ENCODE data around the gene ZNF155. TPM values are rescaled to one million over a fixed set of nuclear protein-coding genes. Genes with fewer than 3 reads are reported as not detected.

ZNF155 gene
- 1 to 10 TPM; 1.5 to 7.8 (median 6.9) TPM for total RNA-seq
- polyA plus RNA-seq, result 1 to 10 TPM; 4.3 to 9.1 TPM
- long read RNA-seq, donor 1, partial matches to known transcripts, result 0 of 6 reads
- long read RNA-seq, donor 1, other reads (novel, unspliced or antisense), result 4 of 6 reads
- long read RNA-seq, donor 2, partial matches to known transcripts, result 0 of 5 reads
- long read RNA-seq, donor 2, other reads (novel, unspliced or antisense), result 1 of 5 reads
- long read RNA-seq, donor 3, transcript ZNF155-201 (5 exons, 2,596 nt), result major isoform, 10 of 17 reads
- long read RNA-seq, donor 3, partial matches to known transcripts, result 0 of 17 reads
- long read RNA-seq, donor 3, other reads (novel, unspliced or antisense), result 5 of 17 reads

DNA sequence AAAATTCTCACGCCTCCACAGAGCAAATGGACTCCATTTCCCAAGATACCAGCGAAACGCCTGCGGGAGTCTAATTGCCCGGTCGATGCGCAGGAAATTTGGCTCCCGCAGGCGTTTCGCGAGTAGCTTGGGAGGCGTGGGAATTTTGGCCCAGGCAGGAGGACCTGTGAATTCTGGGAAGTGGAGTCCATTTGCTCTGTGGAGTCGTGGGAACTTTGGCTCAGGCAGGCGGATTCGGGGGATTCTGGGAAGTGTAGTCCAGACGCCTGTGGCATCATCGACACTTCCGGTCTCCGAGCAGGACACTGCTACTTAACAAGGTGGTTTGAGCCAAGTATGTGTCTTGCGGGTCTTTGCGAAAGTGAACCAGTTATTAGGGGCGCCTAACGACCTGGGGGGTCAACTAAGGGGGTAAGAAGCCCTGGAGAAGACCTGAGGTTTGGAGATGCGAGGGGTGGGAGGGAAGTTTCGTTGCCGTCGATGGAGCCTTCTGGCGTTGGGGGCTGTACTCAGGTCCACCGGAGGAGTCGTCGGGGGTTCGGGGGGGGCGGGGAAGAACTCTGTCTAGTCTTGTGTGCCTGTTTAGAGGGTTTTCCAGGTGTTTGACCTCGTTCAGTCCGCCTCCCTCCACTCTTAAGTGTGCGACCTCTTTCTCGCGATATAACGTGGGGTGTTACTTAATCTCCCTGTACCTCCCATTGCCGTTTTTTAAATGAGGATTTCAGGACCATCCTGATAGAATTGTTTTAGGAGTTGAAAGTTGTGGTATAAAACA is at the start of gene ZNF155:
Gene ZNF155 (plus strand): TSS at position 277 of the 775 bp plus-strand sequence. CDS start 4,356 bp downstream, outside the sequence.
- WGBS, 2 donors, result 0 to 1% methylated on average over 40 of the region's 40 CpGs
- peak within 1 kb of the TSS in 9 of 10 donors; percentile 69 to 83 (median 81) for H3K27ac ChIP-seq
- intact Hi-C loops (cut with DNase I), result loop anchor here in 5 of 10 donors (1.0 to 10.0 kb wide), 7 partner anchors 18 to 131 kb away; partner anchors contain the start of genes ZNF223 (in 2 of the 5), ZNF225 (in 2 of the 5), ZNF230 (in 2 of the 5) and ZNF221 (in 1 of the 5)
- peaks cover 0 to 51% (median 12%) of the 10 kb centered on the region in 11 donors for H3K9me3 ChIP-seq
- no peak for TF ChIP-seq CTCF (IDR thresholded peaks at IDR 0.05)
- no peaks in the 10 kb centered on the region for H3K27me3 ChIP-seq
- ATAC-seq, result peak; percentile 98 to 100 (median 100)
- H3K4me1 ChIP-seq, result peaks cover 0 to 20% (median 12%) of the 10 kb centered on the region in 9 donors
- peak; percentile 88 to 97 for DNase-seq
- H3K36me3 ChIP-seq, result peaks cover 0 to 19% (median 8%) of the 10 kb centered on the region in 9 donors
- H3K4me3 ChIP-seq, result peak within 1 kb of the TSS; percentile 51 to 80 (median 70)

GRCh38 chr19:43934985-43935708 is 48.8 kb upstream of the ZNF155 start, which contains the start of gene ZNF45:
TSS of gene ZNF45 (minus strand) at chr19:43935282. CDS start at chr19:43922185, 13,097 bp downstream.
- intact Hi-C loops (cut with DNase I), result loop anchor here in 4 of 10 donors (1.0 to 10.0 kb wide), 5 partner anchors 16 to 70 kb away; partner anchors contain the start of genes ZNF221 (in 3 of the 4), ZNF155 (in 1 of the 4) and ZNF230 (in 1 of the 4)
- peak; percentile 85 to 94 for DNase-seq
- H3K4me3 ChIP-seq, result peak within 1 kb of the TSS; percentile 43 to 76 (median 66)
- peak; percentile 97 to 99 (median 99) for ATAC-seq
- peaks cover 0 to 24% (median 18%) of the 10 kb centered on the region in 9 donors for H3K4me1 ChIP-seq
- H3K36me3 ChIP-seq, result peaks cover 0 to 40% (median 22%) of the 10 kb centered on the region in 9 donors
- peaks cover 0 to 13% (median 0%) of the 10 kb centered on the region in 11 donors for H3K9me3 ChIP-seq
- no peak for TF ChIP-seq CTCF (IDR thresholded peaks at IDR 0.05)
- H3K27ac ChIP-seq, result peak within 1 kb of the TSS; percentile 39 to 92 (median 86)
- 0 to 1% methylated on average over 41 to 42 of the region's 42 CpGs for WGBS, 2 donors
- no peaks in the 10 kb centered on the region for H3K27me3 ChIP-seq

DNA sequence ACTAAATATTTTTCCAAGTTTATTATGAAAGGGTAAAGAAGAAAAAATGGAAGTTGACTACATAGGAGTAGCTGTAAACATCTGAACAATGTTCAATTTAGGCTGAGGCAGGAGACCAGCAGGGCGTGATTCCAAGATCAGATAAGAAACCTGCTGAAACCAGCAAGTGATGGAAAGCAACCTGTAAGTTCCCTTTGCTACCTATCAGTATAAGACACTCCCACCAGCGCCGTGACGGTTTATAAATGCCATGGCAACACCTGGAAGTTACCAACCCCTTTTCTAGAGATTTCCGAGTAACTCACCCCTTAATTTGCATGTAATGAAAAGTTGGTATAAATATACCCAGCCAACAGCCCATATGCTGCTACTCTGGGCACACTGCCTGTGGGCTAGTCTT is 47.8 kb upstream of the ZNF155 start:
- Histone ChIP-seq H3K4me1 (peaks cover 0 to 24% (median 18%) of the 10 kb centered on the region in 9 donors), H3K36me3 (peaks cover 0 to 29% (median 12%) of the 10 kb centered on the region in 9 donors), H3K4me3 (no peak overlapping the region), H3K27ac (peak overlapping the region in 1 of 10 donors; percentile 92), H3K9me3 (peaks cover 0 to 15% (median 0%) of the 10 kb centered on the region in 11 donors), H3K27me3 (no peaks in the 10 kb centered on the region)
- intact Hi-C loops (cut with DNase I), result loop anchor here in 1 of 10 donors (10.0 kb wide), 1 partner anchor 69 kb away; the partner anchor contains the start of gene ZNF230
- 71 to 77% methylated on average over 5 of the region's 5 CpGs for WGBS, 2 donors
- no peak for TF ChIP-seq CTCF (IDR thresholded peaks at IDR 0.05)
- ATAC-seq (no peak), DNase-seq (no peak)
